Tibial artery (tissue), 4 donors: Measurements from ENCODE around the gene TUBA4B.
A peak's percentile ranks its signal among the peaks of the same experiment; 100 is the strongest.

Experiments used
- DNase-seq, 2 donors: peaks; one replicate each; pipeline ENCODE4 v3.0.0-alpha.2; 2019
- H3K27ac ChIP-seq, 2 donors: fragments of 200-600 bp; sonication (generic) in 1 of 2; 1 replicate in 1 of 2; 2 replicates in 1 of 2; pipeline ENCODE4 v1.5.1; 2018 to 2019; ENCODE audit warnings: mild to moderate bottlenecking in 1 of 2
- H3K27me3 ChIP-seq, 2 donors: fragments of 200-600 bp; sonication (generic) in 1 of 2; one replicate each; pipeline versions ENCODE4 v1.5.1 to v1.6.0; 2016 to 2019
- H3K36me3 ChIP-seq, 3 donors: fragments of 200-600 bp; sonication (generic) in 2 of 3; one replicate each; pipeline ENCODE4 v1.5.1; 2016 to 2019; ENCODE audit warnings: mild to moderate bottlenecking in 2 of 3
- H3K4me1 ChIP-seq, 4 donors: fragments of 200-600 bp; sonication (generic) in 2 of 4; 1 replicate in 3 of 4; 2 replicates in 1 of 4; pipeline ENCODE4 v1.5.1; 2016 to 2019
- H3K4me3 ChIP-seq, 2 donors: fragments of 200-600 bp; sonication (generic) in 1 of 2; 1 replicate in 1 of 2; 2 replicates in 1 of 2; pipeline ENCODE4 v1.5.1; 2018 to 2019; ENCODE audit warnings: mild to moderate bottlenecking in 2 of 2
- H3K9me3 ChIP-seq, 3 donors: fragments of 200-600 bp; sonication (generic) in 1 of 3; one replicate each; pipeline ENCODE4 v1.5.1; 2016 to 2019
- CTCF ChIP-seq, 2 experiments: fragments of 200-600 bp in 1 of 2; fragments of 450-650 bp in 1 of 2; IDR thresholded peaks; one replicate each; pipeline ENCODE4 v1.5.1; 2017 to 2019; ENCODE audit warnings: antibody characterized with exemption in 2 of 2, mild to moderate bottlenecking in 1 of 2, moderate library complexity in 1 of 2
- intact Hi-C: fragments of 100-400 bp; cut with DNase I; formaldehyde crosslinking; loops from one replicate; pipeline ENCODE4 v1.15.0; 2023; ENCODE audit warnings: low total_unique reads

TUBA4B gene

GRCh38 chr2:219243291-219243761 is 9.7 kb upstream of the TUBA4B start:
- Histone ChIP-seq H3K9me3 (no peaks in the 10 kb centered on the region), H3K36me3 (peaks cover 0 to 31% (median 12%) of the 10 kb centered on the region in 3 donors), H3K27me3 (no peaks in the 10 kb centered on the region), H3K27ac (no peak overlapping the region), H3K4me3 (no peak overlapping the region), H3K4me1 (peaks cover 0 to 29% (median 24%) of the 10 kb centered on the region in 4 donors)
- TF ChIP-seq CTCF (IDR thresholded peaks at IDR 0.05), result no peak
- intact Hi-C loops, result no loop called here
- DNase-seq, result no peak

- no peak for DNase-seq
- no peaks in the 10 kb centered on the region for H3K9me3 ChIP-seq
- H3K4me3 ChIP-seq, result peak overlapping the region; percentile 67 to 95
- H3K4me1 ChIP-seq, result peaks cover 0 to 44% (median 38%) of the 10 kb centered on the region in 4 donors
- H3K36me3 ChIP-seq, result peaks cover 0 to 27% (median 18%) of the 10 kb centered on the region in 3 donors
- H3K27me3 ChIP-seq, result no peaks in the 10 kb centered on the region
- intact Hi-C loops, result loop anchor here (2.0 kb wide), 1 partner anchor 14 kb away; no protein-coding TSS in a partner anchor
- no peak for TF ChIP-seq CTCF (IDR thresholded peaks at IDR 0.05)
- peak overlapping the region; percentile 92 to 99 for H3K27ac ChIP-seq
Measured at GRCh38 chr2:219244789-219245147, 8.3 kb upstream of the TUBA4B start.

- Histone ChIP-seq H3K4me1 (peaks cover 0 to 49% (median 44%) of the 10 kb centered on the region in 4 donors), H3K27me3 (no peaks in the 10 kb centered on the region), H3K36me3 (peaks cover 4 to 26% (median 18%) of the 10 kb centered on the region in 3 donors), H3K27ac (peak within 1 kb of the TSS; percentile 92 to 99), H3K4me3 (peak within 1 kb of the TSS; percentile 67 to 95), H3K9me3 (no peaks in the 10 kb centered on the region)
- intact Hi-C loops, result loop anchor here (2.0 kb wide), 1 partner anchor 15 kb away; no protein-coding TSS in a partner anchor
- TF ChIP-seq CTCF (IDR thresholded peaks at IDR 0.05), result peak in 1 of 2 experiments; percentile 9
- DNase-seq, result peak; percentile 91 to 97
Measured at GRCh38 chr2:219245148-219245898, 7.7 kb upstream of the TUBA4B start, which contains the start of the genes GLB1L and STK16. GLB1L (minus strand) TSS chr2:219245444; CDS start chr2:219243573, 1,871 bp downstream. STK16 (plus strand) TSS chr2:219245479; CDS start chr2:219246000, 521 bp downstream.

GRCh38 chr2:219245899-219246230 is 7.2 kb upstream of the TUBA4B start:
- Histone ChIP-seq H3K4me3 (peak overlapping the region; percentile 67 to 95), H3K27me3 (no peaks in the 10 kb centered on the region), H3K9me3 (no peaks in the 10 kb centered on the region), H3K27ac (peak overlapping the region; percentile 92 to 99), H3K36me3 (peaks cover 9 to 32% (median 23%) of the 10 kb centered on the region in 3 donors), H3K4me1 (peaks cover 0 to 55% (median 49%) of the 10 kb centered on the region in 4 donors)
- no peak for TF ChIP-seq CTCF (IDR thresholded peaks at IDR 0.05)
- intact Hi-C loops, result loop anchor here (2.0 kb wide), 1 partner anchor 15 kb away; no protein-coding TSS in a partner anchor
- no peak for DNase-seq

GRCh38 chr2:219246559-219246958 is 6.5 kb upstream of the TUBA4B start:
- intact Hi-C loops, result no loop called here
- H3K36me3 ChIP-seq, result peaks cover 9 to 37% (median 29%) of the 10 kb centered on the region in 3 donors
- H3K4me1 ChIP-seq, result peaks cover 0 to 62% (median 56%) of the 10 kb centered on the region in 4 donors
- H3K27me3 ChIP-seq, result no peaks in the 10 kb centered on the region
- no peaks in the 10 kb centered on the region for H3K9me3 ChIP-seq
- H3K4me3 ChIP-seq, result no peak overlapping the region
- DNase-seq, result no peak
- peak overlapping the region; percentile 92 to 99 for H3K27ac ChIP-seq
- TF ChIP-seq CTCF (IDR thresholded peaks at IDR 0.05), result no peak
